Panc1 (cell line): ENCODE data around the gene KIAA1671. TPM values are rescaled to one million over a fixed set of nuclear protein-coding genes. Genes with fewer than 3 reads are reported as not detected.

ENCODE experiments used
- ATAC-seq: fragments of 200-7000 bp; cut with Tn5 transposase; 2 replicates; pipeline ENCODE4 v1.9.1; 2020; ENCODE audit warnings: mild to moderate bottlenecking, moderate library complexity
- BruUV-seq: library from RNA; stranded (reverse); fragments of 400-500 nt; replicated peaks from 2 replicates; lab custom pipeline; 2021; lab: Mats Ljungman, UMichigan
- CTCF ChIA-PET: fragments of 300-600 bp; sonication (Branson Sonifier 250); formaldehyde crosslinking; loops from one replicate; lab custom pipeline; 2022; ENCODE audit warnings: antibody characterized with exemption; lab: Charles Lee
- POLR2A ChIA-PET: fragments of 300-600 bp; sonication (Branson Sonifier 250); formaldehyde crosslinking; loops from one replicate; lab custom pipeline; 2022; ENCODE audit warnings: antibody characterized with exemption; lab: Charles Lee
- DNase-seq: peaks from one replicate; pipeline ENCODE4 v3.0.0-alpha.2; 2010; ENCODE audit warnings: low read depth, low spot score
- H3K27ac ChIP-seq: 2 replicates; pipeline ENCODE4 v1.5.1; 2011; ENCODE audit warnings: mild to moderate bottlenecking, low read length, inconsistent platforms
- H3K27me3 ChIP-seq: fragments of 200-500 bp; sonication (Bioruptor generic); 2 replicates; pipeline ENCODE4 v1.6.0; 2014; ENCODE audit warnings: low read length, inconsistent platforms; ENCODE audit not compliant: control insufficient read depth, insufficient read depth
- H3K36me3 ChIP-seq: fragments of 200-500 bp; sonication (Bioruptor generic); 2 replicates; pipeline ENCODE4 v1.5.1; 2014; ENCODE audit warnings: inconsistent platforms, mild to moderate bottlenecking, low read length, moderate library complexity; ENCODE audit not compliant: control insufficient read depth, insufficient read depth
- H3K4me1 ChIP-seq: 2 replicates; pipeline ENCODE4 v1.5.1; 2011; ENCODE audit warnings: inconsistent platforms, mild to moderate bottlenecking, low read length, moderate library complexity; ENCODE audit not compliant: control insufficient read depth, insufficient read depth
- H3K4me3 ChIP-seq, 2 experiments: 2 replicates each; pipeline ENCODE4 v1.5.1; 2011 to 2012; ENCODE audit warnings: low read depth in 2 of 2, low read length in 2 of 2, mild to moderate bottlenecking in 2 of 2, inconsistent platforms in 1 of 2, moderate library complexity in 1 of 2
- H3K9me3 ChIP-seq: fragments of 200-500 bp; sonication (Bioruptor generic); 2 replicates; pipeline ENCODE4 v1.5.1; 2014; ENCODE audit warnings: low read depth, mild to moderate bottlenecking, inconsistent platforms, low read length, moderate library complexity; ENCODE audit not compliant: control insufficient read depth, insufficient read depth
- CTCF ChIP-seq: fragments of 450-650 bp; IDR thresholded peaks from 2 replicates; pipeline ENCODE4 v1.5.1; 2017; ENCODE audit warnings: mild to moderate bottlenecking
- POLR2AphosphoS5 ChIP-seq: IDR thresholded peaks from 2 replicates; pipeline ENCODE4 v1.6.1; 2012; ENCODE audit warnings: mild to moderate bottlenecking, low read depth, low read length, moderate library complexity
- SIN3A ChIP-seq: IDR thresholded peaks from 2 replicates; pipeline ENCODE4 v1.6.1; 2012; ENCODE audit warnings: low read depth, mild to moderate bottlenecking, low read length, moderate library complexity, borderline replicate concordance; ENCODE audit not compliant: insufficient read depth
- TCF7L2 ChIP-seq: IDR thresholded peaks from 2 replicates; pipeline ENCODE4 v1.6.1; 2011; ENCODE audit warnings: mild to moderate bottlenecking, low read depth, low read length, inconsistent platforms
- in situ Hi-C: cut with HindIII; loops from 2 replicates; pipeline ENCODE4 v1.10.0; 2016; ENCODE audit warnings: low sequenced_read_pairs, low pct_unique_long_range_greater_than_20kb
- intact Hi-C: fragments of 100-400 bp; cut with micrococcal nuclease; formaldehyde crosslinking; loops from one replicate; pipeline ENCODE4 v1.10.0; 2022; ENCODE audit not compliant: unreplicated experiment
- total RNA-seq: library from RNA; stranded (reverse); gene quantifications from one replicate; pipeline ENCODE4 v1.2.1, GENCODE V29; 2021; ENCODE audit not compliant: unreplicated experiment
- TF ChIP-seq, protein P1 (sequence below), 2 experiments: IDR thresholded peaks; 2 replicates each; pipeline ENCODE4 v1.6.1; 2011 to 2012; ENCODE audit warnings: low read depth in 2 of 2, control low read depth in 1 of 2, low read length in 1 of 2, mild to moderate bottlenecking in 1 of 2, moderate library complexity in 1 of 2; ENCODE audit not compliant: insufficient read depth in 1 of 2

KIAA1671 gene
- total RNA-seq, 1 experiment from 2014 or later = 48.1 TPM

- BruUV-seq = no TSS peak
- in situ Hi-C loops (no loop called here), intact Hi-C loops (no loop called here)
- H3K27me3 ChIP-seq = no peaks in the 10 kb centered on the region
- no peak for ATAC-seq
- no peak for DNase-seq
- no peaks in the 10 kb centered on the region for H3K9me3 ChIP-seq
- ChIA-PET CTCF (no interaction called here), POLR2A (no interaction called here)
- peaks cover 6% of the 10 kb centered on the region for H3K4me1 ChIP-seq
- H3K4me3 ChIP-seq = no peak overlapping the region
- no peak for TF ChIP-seq CTCF
- no peak for TF ChIP-seq TCF7L2
- no peak for TF ChIP-seq POLR2AphosphoS5
- no peak for TF ChIP-seq SIN3A
- TF ChIP-seq, protein P1, sequence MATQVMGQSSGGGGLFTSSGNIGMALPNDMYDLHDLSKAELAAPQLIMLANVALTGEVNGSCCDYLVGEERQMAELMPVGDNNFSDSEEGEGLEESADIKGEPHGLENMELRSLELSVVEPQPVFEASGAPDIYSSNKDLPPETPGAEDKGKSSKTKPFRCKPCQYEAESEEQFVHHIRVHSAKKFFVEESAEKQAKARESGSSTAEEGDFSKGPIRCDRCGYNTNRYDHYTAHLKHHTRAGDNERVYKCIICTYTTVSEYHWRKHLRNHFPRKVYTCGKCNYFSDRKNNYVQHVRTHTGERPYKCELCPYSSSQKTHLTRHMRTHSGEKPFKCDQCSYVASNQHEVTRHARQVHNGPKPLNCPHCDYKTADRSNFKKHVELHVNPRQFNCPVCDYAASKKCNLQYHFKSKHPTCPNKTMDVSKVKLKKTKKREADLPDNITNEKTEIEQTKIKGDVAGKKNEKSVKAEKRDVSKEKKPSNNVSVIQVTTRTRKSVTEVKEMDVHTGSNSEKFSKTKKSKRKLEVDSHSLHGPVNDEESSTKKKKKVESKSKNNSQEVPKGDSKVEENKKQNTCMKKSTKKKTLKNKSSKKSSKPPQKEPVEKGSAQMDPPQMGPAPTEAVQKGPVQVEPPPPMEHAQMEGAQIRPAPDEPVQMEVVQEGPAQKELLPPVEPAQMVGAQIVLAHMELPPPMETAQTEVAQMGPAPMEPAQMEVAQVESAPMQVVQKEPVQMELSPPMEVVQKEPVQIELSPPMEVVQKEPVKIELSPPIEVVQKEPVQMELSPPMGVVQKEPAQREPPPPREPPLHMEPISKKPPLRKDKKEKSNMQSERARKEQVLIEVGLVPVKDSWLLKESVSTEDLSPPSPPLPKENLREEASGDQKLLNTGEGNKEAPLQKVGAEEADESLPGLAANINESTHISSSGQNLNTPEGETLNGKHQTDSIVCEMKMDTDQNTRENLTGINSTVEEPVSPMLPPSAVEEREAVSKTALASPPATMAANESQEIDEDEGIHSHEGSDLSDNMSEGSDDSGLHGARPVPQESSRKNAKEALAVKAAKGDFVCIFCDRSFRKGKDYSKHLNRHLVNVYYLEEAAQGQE (IDR thresholded peaks at IDR 0.05; ENCODE audit: insufficient read depth in 1 of 2, low read depth in 2 of 2, low read length in 1 of 2) = no peak
- H3K36me3 ChIP-seq = no peaks in the 10 kb centered on the region
- H3K27ac ChIP-seq = no peak overlapping the region
Measured at GRCh38 chr22:25018009-25018408, 65.5 kb downstream of the KIAA1671 start.

GRCh38 chr22:25019427-25020184, 67.1 kb downstream of the KIAA1671 start:
- in situ Hi-C loops = no loop called here
- no peaks in the 10 kb centered on the region for H3K27me3 ChIP-seq
- TF ChIP-seq, protein P1 (IDR thresholded peaks at IDR 0.05; ENCODE audit: insufficient read depth in 1 of 2, low read depth in 2 of 2, low read length in 1 of 2) = no peak
- TF ChIP-seq POLR2AphosphoS5 (no peak), TCF7L2 (no peak), SIN3A (no peak), CTCF (no peak)
- no peaks in the 10 kb centered on the region for H3K36me3 ChIP-seq
- BruUV-seq = no TSS peak
- no peaks in the 10 kb centered on the region; the same call in 1 of the 2 replicates for H3K4me1 ChIP-seq
- ChIA-PET CTCF (no interaction called here), POLR2A (no interaction called here)
- intact Hi-C loops = no loop called here
- no peak overlapping the region for H3K4me3 ChIP-seq
- H3K9me3 ChIP-seq = no peaks in the 10 kb centered on the region
- ATAC-seq (no peak), DNase-seq (no peak)
- no peak overlapping the region for H3K27ac ChIP-seq
